Kidney (tissue), 14 donors: ENCODE results near the gene RIC3. TPM values are rescaled to one million over a fixed set of nuclear protein-coding genes. Genes with fewer than 3 reads are reported as not detected.

Source experiments
- DNase-seq, 5 donors: peaks; one replicate each; pipeline ENCODE4 v3.0.0-alpha.2; 2013 to 2020
- FAIRE-seq: peaks from 2 replicates; lab custom pipeline; 2012; peaks lifted over from hg19 to GRCh38; lab: Jason Lieb, UNC
- H3K27ac ChIP-seq, 2 donors: one replicate each; pipeline ENCODE4 v1.7.0; 2013; ENCODE audit warnings: low read depth in 2 of 2, low read length in 2 of 2, inconsistent platforms in 1 of 2
- H3K27me3 ChIP-seq: one replicate; pipeline ENCODE4 v1.7.1; 2013; ENCODE audit warnings: low read length, inconsistent platforms; ENCODE audit not compliant: control insufficient read depth, insufficient read depth
- H3K36me3 ChIP-seq, 3 donors: one replicate each; pipeline versions ENCODE4 v1.7.0 to v1.7.1; 2013; ENCODE audit warnings: low read length in 3 of 3, control low read depth in 1 of 3, inconsistent platforms in 1 of 3; ENCODE audit not compliant: insufficient read depth in 3 of 3, control insufficient read depth in 2 of 3
- H3K4me1 ChIP-seq, 3 donors: one replicate each; pipeline versions ENCODE4 v1.7.0 to v1.7.1; 2013; ENCODE audit warnings: low read length in 3 of 3, inconsistent platforms in 1 of 3, low read depth in 1 of 3; ENCODE audit not compliant: control insufficient read depth in 2 of 3, insufficient read depth in 2 of 3
- H3K4me3 ChIP-seq, 3 donors: one replicate each; pipeline versions ENCODE4 v1.7.0 to v1.8.1; 2013; ENCODE audit warnings: low read length in 3 of 3, control low read depth in 1 of 3, inconsistent platforms in 1 of 3
- H3K9ac ChIP-seq, 3 donors: one replicate each; pipeline versions ENCODE4 v1.7.0 to v1.7.1; 2013; ENCODE audit warnings: low read length in 3 of 3, control low read depth in 1 of 3, inconsistent platforms in 1 of 3
- H3K9me3 ChIP-seq, 3 donors: one replicate each; pipeline versions ENCODE4 v1.7.0 to v1.7.1; 2013; ENCODE audit warnings: low read length in 3 of 3, control low read depth in 1 of 3, inconsistent platforms in 1 of 3; ENCODE audit not compliant: control insufficient read depth in 2 of 3, insufficient read depth in 1 of 3
- CTCF ChIP-seq: IDR thresholded peaks from 3 replicates; pipeline ENCODE4 v1.5.1; 2012; ENCODE audit warnings: mild to moderate bottlenecking, moderate library complexity, borderline replicate concordance; ENCODE audit not compliant: insufficient read depth; ENCODE audit errors: extremely low read depth
- intact Hi-C: fragments of 100-400 bp; cut with DNase I; formaldehyde crosslinking; loops from one replicate; pipeline ENCODE4 v1.11.1; 2022
- polyA plus RNA-seq: library from polyadenylated mRNA; stranded (reverse); fragments of 350-450 nt; fragmentation: Illumina TruSeq; extraction: RNeasy Lipid Tissue Mini Kit (QIAGEN cat#74804); gene quantifications from one replicate; pipeline ENCODE4 v1.2.3, GENCODE V29; 2014; ENCODE audit warnings: low read depth, low replicate concordance; ENCODE audit not compliant: insufficient read depth
- total RNA-seq: library from RNA; stranded (reverse); fragmentation: NEBNext Ultra II Directional; extraction: Animal tissue kit (Norgen Biotek cat#: 25700); gene quantifications from one replicate; pipeline ENCODE4 v1.2.1, GENCODE V29; 2021
- donor health status: control.
- donor health status: control.
- donor health status: control.
- donor health status: control.
- donor health status: control.
- donor health status: DM: yes; HTN: yes; CAD: no.
- donor health status: Normal renal cell carcinoma (clear cell type).

Gene RIC3
- total and polyA plus RNA-seq, 2 donors from 2014 or later = 10.5 to 30.7 TPM

GRCh38 chr11:8089791-8090510, 78.9 kb downstream of the RIC3 start:
- no peaks in the 10 kb centered on the region for H3K27me3 ChIP-seq
- no peaks in the 10 kb centered on the region for H3K9me3 ChIP-seq
- H3K4me1 ChIP-seq = peaks cover 0 to 17% (median 15%) of the 10 kb centered on the region in 3 donors
- intact Hi-C loops = loop anchor here (10.0 kb wide), 1 partner anchor 55 kb away; no protein-coding TSS in a partner anchor
- FAIRE-seq (no peak), DNase-seq (no peak)
- no peak overlapping the region for H3K9ac ChIP-seq
- H3K4me3 ChIP-seq = no peak overlapping the region
- H3K36me3 ChIP-seq = peaks cover 0 to 2% (median 0%) of the 10 kb centered on the region in 3 donors
- TF ChIP-seq CTCF = no peak
- no peak overlapping the region for H3K27ac ChIP-seq

GRCh38 chr11:8087756-8088155, 81.1 kb downstream of the RIC3 start:
- no peak overlapping the region for H3K9ac ChIP-seq
- H3K4me3 ChIP-seq = no peak overlapping the region
- peaks cover 0 to 13% (median 8%) of the 10 kb centered on the region in 3 donors for H3K4me1 ChIP-seq
- H3K27ac ChIP-seq = no peak overlapping the region
- no peak for DNase-seq
- TF ChIP-seq CTCF = no peak
- intact Hi-C loops = no loop called here
- FAIRE-seq = no peak
- no peaks in the 10 kb centered on the region for H3K27me3 ChIP-seq
- H3K36me3 ChIP-seq = no peaks in the 10 kb centered on the region
- H3K9me3 ChIP-seq = no peaks in the 10 kb centered on the region

DNA sequence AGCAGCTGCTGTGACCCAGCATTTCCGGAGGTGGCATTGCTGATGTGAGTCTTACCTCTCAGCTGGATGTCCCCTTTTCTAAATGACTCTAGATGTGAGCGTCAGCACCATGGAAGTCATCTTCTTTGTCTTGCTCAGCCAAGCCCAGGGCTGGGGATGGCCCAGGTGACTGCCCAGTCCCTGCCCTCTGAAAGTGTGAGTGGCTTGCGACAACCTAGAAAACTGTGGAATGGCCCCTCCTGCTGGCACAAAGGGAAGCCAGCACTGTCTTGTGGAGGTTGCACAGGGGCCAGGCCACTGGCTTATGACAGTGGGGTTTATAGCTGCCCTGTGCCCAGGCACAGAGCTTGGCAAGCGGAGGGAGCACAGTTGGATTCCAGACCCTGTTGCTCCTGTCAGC, 81.6 kb downstream of the RIC3 start:
- Histone ChIP-seq H3K9me3 (no peaks in the 10 kb centered on the region), H3K27ac (no peak overlapping the region), H3K27me3 (no peaks in the 10 kb centered on the region), H3K4me3 (no peak overlapping the region), H3K36me3 (no peaks in the 10 kb centered on the region), H3K9ac (no peak overlapping the region), H3K4me1 (peaks cover 0 to 15% (median 12%) of the 10 kb centered on the region in 3 donors)
- intact Hi-C loops = no loop called here
- no peak for DNase-seq
- peak; percentile 16 for TF ChIP-seq CTCF
- no peak for FAIRE-seq
